MM.1S (cell line): ENCODE results near the gene ROCK2.
"Not testable (repeated sequence)": the region's sequence is repeated elsewhere in the genome, so short reads cannot be mapped to it uniquely, and the experiment has no call there.

Experiments used
- DNase-seq: peaks from one replicate; pipeline ENCODE4 v3.0.0-alpha.2; 2015
- H2AFZ ChIP-seq: fragments of 300-600 bp; sonication (generic); 2 replicates; pipeline ENCODE4 v1.6.0; 2016; ENCODE audit warnings: antibody characterized with exemption, low read length
- H3F3A ChIP-seq: fragments of 300-600 bp; sonication (generic); 2 replicates; pipeline ENCODE4 v1.6.1; 2016; ENCODE audit warnings: mild to moderate bottlenecking, antibody characterized with exemption, low read length, moderate library complexity, mixed read lengths; ENCODE audit not compliant: insufficient read depth
- H3K27ac ChIP-seq: fragments of 300-600 bp; sonication (generic); 2 replicates; pipeline ENCODE4 v1.5.1; 2016; ENCODE audit warnings: mild to moderate bottlenecking, low read length
- H3K27me3 ChIP-seq: fragments of 300-600 bp; sonication (generic); replicated peaks from 2 replicates; pipeline ENCODE4 v1.6.0; 2016; ENCODE audit warnings: low read length; ENCODE audit not compliant: insufficient read depth
- H3K36me3 ChIP-seq: fragments of 300-600 bp; sonication (generic); replicated peaks from 2 replicates; pipeline ENCODE4 v1.6.1; 2016; ENCODE audit warnings: mild to moderate bottlenecking, low read length, mixed read lengths; ENCODE audit not compliant: insufficient read depth
- H3K4me1 ChIP-seq: fragments of 300-600 bp; sonication (generic); 2 replicates; pipeline ENCODE4 v1.6.1; 2016; ENCODE audit warnings: low read length, mixed read lengths
- H3K4me2 ChIP-seq: fragments of 300-600 bp; sonication (generic); 2 replicates; pipeline ENCODE4 v1.6.0; 2016; ENCODE audit warnings: low read depth, low read length
- H3K4me3 ChIP-seq: fragments of 300-600 bp; sonication (generic); 2 replicates; pipeline ENCODE4 v1.5.1; 2016; ENCODE audit warnings: low read length, mixed read lengths
- H3K79me2 ChIP-seq: fragments of 300-600 bp; sonication (generic); 2 replicates; pipeline ENCODE4 v1.6.1; 2016; ENCODE audit warnings: mixed run types, low read length, mixed read lengths
- H3K9ac ChIP-seq: fragments of 300-600 bp; sonication (generic); 2 replicates; pipeline ENCODE4 v1.6.1; 2016; ENCODE audit warnings: low read length, mixed read lengths
- H3K9me2 ChIP-seq: fragments of 300-600 bp; sonication (generic); replicated peaks from 2 replicates; pipeline ENCODE4 v1.6.1; 2016; ENCODE audit warnings: mild to moderate bottlenecking, low read length, mixed read lengths; ENCODE audit not compliant: insufficient read depth
- H3K9me3 ChIP-seq: fragments of 300-600 bp; sonication (generic); replicated peaks from 2 replicates; pipeline ENCODE4 v1.6.1; 2016; ENCODE audit warnings: mild to moderate bottlenecking, low read length, mixed read lengths; ENCODE audit not compliant: insufficient read depth
- H4K20me1 ChIP-seq: fragments of 300-600 bp; sonication (generic); 2 replicates; pipeline ENCODE4 v1.6.1; 2016; ENCODE audit warnings: mild to moderate bottlenecking, low read length, moderate library complexity, mixed read lengths; ENCODE audit not compliant: insufficient read depth
- EZH2 ChIP-seq: fragments of 300-600 bp; sonication (generic); optimal IDR thresholded peaks from 2 replicates; pipeline ENCODE3; 2017; ENCODE audit warnings: low read depth, mild to moderate bottlenecking, antibody characterized with exemption, low read length, mixed read lengths
- EZH2phosphoT487 ChIP-seq: fragments of 300-600 bp; sonication (generic); IDR thresholded peaks from 2 replicates; pipeline ENCODE4 v1.6.1; 2018; ENCODE audit warnings: antibody characterized with exemption, low read length
- TF ChIP-seq, protein P1 (sequence below): fragments of 300-600 bp; sonication (generic); IDR thresholded peaks from 2 replicates; pipeline ENCODE4 v1.5.1; 2016; ENCODE audit warnings: antibody characterized with exemption, low read length, mixed read lengths

Gene ROCK2

DNA sequence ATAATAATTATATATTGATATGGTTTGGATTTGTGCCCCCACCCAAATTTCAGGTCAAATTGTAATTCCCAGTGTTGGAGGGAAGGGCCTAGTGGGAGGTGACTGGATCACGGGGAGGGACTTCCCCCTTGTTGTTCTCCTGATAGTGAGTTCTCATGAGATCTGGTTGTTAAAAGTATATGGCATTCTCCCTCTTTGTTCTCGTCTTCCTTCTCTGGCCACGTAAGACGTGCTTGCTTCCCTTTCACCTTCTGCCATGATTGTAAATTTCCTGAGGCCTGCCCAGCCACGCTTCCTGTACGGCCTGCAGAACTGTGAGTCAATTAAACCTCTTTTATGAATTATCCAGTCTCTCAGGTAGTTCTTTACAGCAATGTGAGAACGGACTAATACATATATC is 88.3 kb downstream of the ROCK2 start:
- H3K36me3 ChIP-seq, result no peaks in the 10 kb centered on the region
- TF ChIP-seq, protein P1, sequence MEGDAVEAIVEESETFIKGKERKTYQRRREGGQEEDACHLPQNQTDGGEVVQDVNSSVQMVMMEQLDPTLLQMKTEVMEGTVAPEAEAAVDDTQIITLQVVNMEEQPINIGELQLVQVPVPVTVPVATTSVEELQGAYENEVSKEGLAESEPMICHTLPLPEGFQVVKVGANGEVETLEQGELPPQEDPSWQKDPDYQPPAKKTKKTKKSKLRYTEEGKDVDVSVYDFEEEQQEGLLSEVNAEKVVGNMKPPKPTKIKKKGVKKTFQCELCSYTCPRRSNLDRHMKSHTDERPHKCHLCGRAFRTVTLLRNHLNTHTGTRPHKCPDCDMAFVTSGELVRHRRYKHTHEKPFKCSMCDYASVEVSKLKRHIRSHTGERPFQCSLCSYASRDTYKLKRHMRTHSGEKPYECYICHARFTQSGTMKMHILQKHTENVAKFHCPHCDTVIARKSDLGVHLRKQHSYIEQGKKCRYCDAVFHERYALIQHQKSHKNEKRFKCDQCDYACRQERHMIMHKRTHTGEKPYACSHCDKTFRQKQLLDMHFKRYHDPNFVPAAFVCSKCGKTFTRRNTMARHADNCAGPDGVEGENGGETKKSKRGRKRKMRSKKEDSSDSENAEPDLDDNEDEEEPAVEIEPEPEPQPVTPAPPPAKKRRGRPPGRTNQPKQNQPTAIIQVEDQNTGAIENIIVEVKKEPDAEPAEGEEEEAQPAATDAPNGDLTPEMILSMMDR, result no peak
- TF ChIP-seq EZH2, result no peak
- no peak for TF ChIP-seq EZH2phosphoT487
- no peak overlapping the region for H3K4me3 ChIP-seq
- H2AFZ ChIP-seq, result no peak overlapping the region
- no peak overlapping the region for H3K27ac ChIP-seq
- H3K4me1 ChIP-seq, result no peaks in the 10 kb centered on the region
- no peaks in the 10 kb centered on the region for H3K27me3 ChIP-seq
- H3K9ac ChIP-seq, result no peak overlapping the region
- H3K9me3 ChIP-seq, result no peaks in the 10 kb centered on the region
- H3K79me2 ChIP-seq, result peaks cover 3% of the 10 kb centered on the region; the same call in 1 of the 2 replicates
- H3K9me2 ChIP-seq, result no peaks in the 10 kb centered on the region
- no peak for DNase-seq
- no peaks in the 10 kb centered on the region for H4K20me1 ChIP-seq
- H3K4me2 ChIP-seq, result no peak overlapping the region
- H3F3A ChIP-seq, result no peaks in the 10 kb centered on the region

DNA sequence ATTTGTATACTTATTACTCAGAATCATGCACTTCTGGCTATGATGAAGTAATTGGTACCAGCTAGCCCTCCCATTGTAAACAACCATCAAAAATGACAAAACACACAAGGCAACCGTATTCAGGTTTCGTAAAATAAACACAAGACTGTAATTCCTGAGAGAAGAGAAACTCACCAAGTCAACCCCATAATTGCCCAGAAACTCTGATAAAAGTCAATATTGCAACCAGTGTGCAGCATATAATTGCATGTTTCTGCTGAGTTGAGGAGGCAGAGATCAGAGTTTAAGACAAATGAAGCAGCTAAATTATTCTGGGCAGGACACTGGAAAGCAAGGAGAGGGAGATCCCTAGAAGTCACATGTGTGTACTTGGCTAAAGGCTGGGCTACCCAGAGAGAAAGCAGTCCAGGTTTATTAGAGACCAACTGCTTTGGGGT is 90.3 kb downstream of the ROCK2 start:
- no peaks in the 10 kb centered on the region for H3F3A ChIP-seq
- no peaks in the 10 kb centered on the region for H3K4me1 ChIP-seq
- no peak overlapping the region for H3K27ac ChIP-seq
- DNase-seq, result no peak
- no peak overlapping the region for H3K9ac ChIP-seq
- no peaks in the 10 kb centered on the region for H4K20me1 ChIP-seq
- H3K4me3 ChIP-seq, result no peak overlapping the region
- H3K9me3 ChIP-seq, result no peaks in the 10 kb centered on the region
- H3K79me2 ChIP-seq, result peaks cover 3% of the 10 kb centered on the region; the same call in 1 of the 2 replicates
- H3K36me3 ChIP-seq, result no peaks in the 10 kb centered on the region
- H3K4me2 ChIP-seq, result no peak overlapping the region
- TF ChIP-seq EZH2 (no peak), EZH2phosphoT487 (no peak)
- TF ChIP-seq, protein P1, result no peak
- no peaks in the 10 kb centered on the region for H3K27me3 ChIP-seq
- no peak overlapping the region for H2AFZ ChIP-seq
- H3K9me2 ChIP-seq, result no peaks in the 10 kb centered on the region

DNA sequence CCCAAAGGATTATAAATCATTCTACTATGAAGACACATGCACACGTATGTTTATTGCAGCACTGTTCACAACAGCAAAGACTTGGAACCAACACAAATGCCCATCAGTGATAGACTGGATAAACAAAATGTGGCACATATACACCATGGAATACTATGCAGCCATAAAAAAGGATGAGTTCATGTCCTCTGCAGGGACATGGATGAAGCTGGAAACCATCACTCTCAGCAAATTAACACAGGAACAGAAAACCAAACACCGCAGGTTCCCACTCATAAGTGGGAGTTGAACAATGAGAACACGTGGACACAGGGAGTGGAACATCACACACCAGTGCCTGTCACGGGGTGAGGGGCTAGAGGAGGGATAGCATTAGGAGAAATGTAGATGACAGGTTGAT is 92.0 kb downstream of the ROCK2 start:
- not testable (repeated sequence) for H3F3A ChIP-seq, H3K36me3 ChIP-seq, H3K4me2 ChIP-seq, H3K27me3 ChIP-seq, H3K9ac ChIP-seq, H3K9me2 ChIP-seq, H3K79me2 ChIP-seq, H3K4me1 ChIP-seq, H4K20me1 ChIP-seq, H2AFZ ChIP-seq, H3K27ac ChIP-seq, H3K4me3 ChIP-seq, DNase-seq, H3K9me3 ChIP-seq

DNA sequence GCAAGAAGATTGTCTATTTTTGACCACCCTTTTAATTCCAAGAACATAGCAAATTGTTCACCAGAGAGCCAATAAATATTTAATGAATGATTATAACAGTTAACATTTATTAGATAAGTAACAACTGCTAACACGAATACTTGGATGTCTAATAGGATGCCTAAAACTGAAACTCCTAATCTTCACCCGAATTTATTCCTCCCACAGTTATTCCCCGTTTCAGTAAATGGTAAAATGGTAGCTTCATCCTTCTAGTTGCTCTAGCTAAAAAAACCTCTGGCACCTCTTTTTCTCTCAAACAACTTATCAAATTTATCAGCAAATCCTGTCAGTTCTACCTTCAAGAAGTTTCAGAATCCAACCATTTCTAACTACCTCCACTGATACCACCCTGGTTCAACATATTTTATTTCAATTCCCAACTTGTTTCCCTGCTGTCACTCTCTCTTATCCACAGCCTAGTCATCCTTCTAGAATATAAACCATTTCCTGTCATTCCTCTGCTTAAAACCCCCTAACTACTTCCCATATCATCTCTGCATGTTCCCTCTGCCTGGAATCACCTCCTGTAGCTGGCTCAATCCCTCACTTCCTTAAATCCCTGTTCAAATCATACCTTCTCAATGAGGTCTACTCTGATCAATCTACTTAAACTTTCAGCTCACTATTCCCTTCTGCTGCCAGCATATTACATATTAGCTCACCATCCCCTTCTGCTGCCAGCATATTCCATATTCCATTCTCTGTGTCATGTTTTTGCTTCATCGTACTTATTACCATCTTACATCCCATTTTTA is 93.8 kb downstream of the ROCK2 start:
- Histone ChIP-seq H3K9me2 (no peaks in the 10 kb centered on the region), H3K4me2 (no peak overlapping the region), H3K79me2 (peaks cover 3% of the 10 kb centered on the region; the same call in 1 of the 2 replicates), H3K36me3 (no peaks in the 10 kb centered on the region), H3K9ac (no peak overlapping the region), H3F3A (no peaks in the 10 kb centered on the region), H3K9me3 (no peaks in the 10 kb centered on the region), H3K4me1 (no peaks in the 10 kb centered on the region), H2AFZ (no peak overlapping the region), H3K27me3 (no peaks in the 10 kb centered on the region), H4K20me1 (no peaks in the 10 kb centered on the region), H3K4me3 (no peak overlapping the region), H3K27ac (no peak overlapping the region)
- TF ChIP-seq EZH2 (no peak), EZH2phosphoT487 (no peak)
- TF ChIP-seq, protein P1, result no peak
- DNase-seq, result no peak
